Kidney epithelial cell (primary cell): ENCODE measurements around the gene NFASC. TPM values are rescaled to one million over a fixed set of nuclear protein-coding genes. Genes with fewer than 3 reads are reported as not detected.

Source experiments
- DNase-seq: peaks from one replicate; pipeline ENCODE4 v3.0.0-alpha.2; 2010; ENCODE audit warnings: low read depth
- H3K27me3 ChIP-seq: 2 replicates; pipeline ENCODE4 v1.6.0; 2011; ENCODE audit warnings: low read length; ENCODE audit not compliant: control insufficient read depth, insufficient read depth
- H3K36me3 ChIP-seq: 2 replicates; pipeline ENCODE4 v1.5.1; 2011; ENCODE audit warnings: low read length; ENCODE audit not compliant: control insufficient read depth, insufficient read depth
- H3K4me3 ChIP-seq: 2 replicates; pipeline ENCODE4 v1.5.1; 2011; ENCODE audit warnings: low read depth, mild to moderate bottlenecking, control low read depth, low read length
- CTCF ChIP-seq: IDR thresholded peaks from 2 replicates; pipeline ENCODE4 v1.5.1; 2011; ENCODE audit warnings: mild to moderate bottlenecking, moderate library complexity, low read length, control low read depth, inconsistent platforms; ENCODE audit not compliant: insufficient read depth, poor library complexity, severe bottlenecking
- total RNA-seq: library from RNA; depleted of rRNA; stranded (reverse); fragments of >200 nt; gene quantifications from 2 replicates; pipeline ENCODE4 v1.2.3, GENCODE V29; 2015

The NFASC gene
- total RNA-seq, 1 donor from 2014 or later = 1.2 TPM

DNA sequence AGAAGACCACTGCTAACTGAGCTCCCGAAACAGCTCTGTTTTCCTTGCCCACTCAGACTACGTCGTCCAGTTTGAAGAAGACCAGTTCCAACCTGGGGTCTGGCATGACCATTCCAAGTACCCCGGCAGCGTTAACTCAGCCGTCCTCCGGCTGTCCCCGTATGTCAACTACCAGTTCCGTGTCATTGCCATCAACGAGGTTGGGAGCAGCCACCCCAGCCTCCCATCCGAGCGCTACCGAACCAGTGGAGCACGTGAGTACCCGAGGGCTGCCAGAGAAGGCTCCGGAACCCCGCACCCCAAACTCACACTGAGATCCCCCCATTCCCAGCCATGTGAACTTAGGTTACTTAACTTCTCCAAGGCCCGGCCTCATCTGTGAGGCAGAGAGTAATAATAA, 108.6 kb downstream of the NFASC start:
- Histone ChIP-seq H3K4me3 (no peak overlapping the region), H3K36me3 (no peaks in the 10 kb centered on the region), H3K27me3 (peaks cover 21% of the 10 kb centered on the region)
- TF ChIP-seq CTCF = no peak
- no peak for DNase-seq

DNA sequence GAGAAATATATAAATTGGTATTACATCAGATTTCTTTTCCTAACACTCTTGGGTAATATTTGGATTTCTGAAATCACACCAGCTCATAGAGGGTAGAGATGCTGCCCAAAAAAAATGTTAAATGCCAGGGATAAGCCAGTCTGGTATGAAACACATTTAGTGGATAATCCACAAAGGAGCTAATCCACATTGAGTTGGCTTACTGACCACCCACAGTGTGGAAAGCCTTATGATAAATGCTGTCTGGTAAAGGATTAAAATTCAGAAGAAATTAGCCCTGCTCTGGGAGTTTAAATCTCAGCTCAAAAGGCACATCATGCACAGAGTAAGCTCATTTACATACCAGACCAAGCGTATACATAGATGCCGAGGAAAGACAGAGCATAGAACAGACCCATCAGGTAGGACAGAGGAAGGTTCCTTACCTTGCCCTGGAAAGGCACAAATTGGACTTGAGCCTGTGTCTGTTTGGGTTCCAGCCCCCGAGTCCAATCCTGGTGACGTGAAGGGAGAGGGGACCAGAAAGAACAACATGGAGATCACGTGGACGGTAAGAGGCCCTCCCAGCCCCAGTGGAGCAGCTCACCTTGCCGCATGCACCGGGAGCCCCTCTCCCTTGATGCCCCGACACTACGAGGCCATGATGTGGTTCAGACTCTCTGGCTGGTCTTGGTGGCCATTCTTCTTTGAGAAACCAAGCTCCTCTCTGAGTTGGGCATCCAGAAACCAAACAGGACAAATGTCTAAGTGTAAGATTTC, 109.4 kb downstream of the NFASC start:
- peaks cover 21% of the 10 kb centered on the region for H3K27me3 ChIP-seq
- no peak for DNase-seq
- H3K4me3 ChIP-seq = no peak overlapping the region
- no peak for TF ChIP-seq CTCF
- H3K36me3 ChIP-seq = no peaks in the 10 kb centered on the region

DNA sequence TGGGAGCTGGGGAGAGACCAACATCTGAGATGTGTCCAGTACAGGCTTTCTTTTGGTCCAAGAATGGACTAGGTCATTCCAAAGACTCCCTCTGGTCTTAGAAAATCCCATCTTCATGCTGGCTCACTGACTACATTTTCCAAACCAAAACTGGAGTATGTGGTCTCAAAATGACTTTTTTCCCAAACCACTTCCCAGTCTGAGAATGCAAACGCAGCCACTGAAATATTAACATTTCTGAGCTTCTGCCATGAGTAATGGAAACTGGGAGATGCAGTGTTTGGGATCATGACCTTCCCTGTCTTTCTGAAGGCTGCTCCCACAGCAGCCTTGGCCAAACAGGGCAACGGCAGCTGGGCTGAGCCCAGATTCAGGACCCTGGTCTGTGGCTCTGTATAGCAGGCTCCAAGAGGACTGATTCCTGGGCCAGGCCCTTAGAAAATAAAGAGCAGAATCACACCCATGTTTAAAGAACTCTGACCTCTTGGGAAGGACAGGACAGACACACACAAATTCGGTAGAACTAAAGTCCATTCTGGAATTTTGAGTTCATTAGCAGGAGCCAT, 110.3 kb downstream of the NFASC start:
- H3K4me3 ChIP-seq = no peak overlapping the region
- no peak for TF ChIP-seq CTCF
- no peak for DNase-seq
- H3K36me3 ChIP-seq = no peaks in the 10 kb centered on the region
- peaks cover 22% of the 10 kb centered on the region for H3K27me3 ChIP-seq

DNA sequence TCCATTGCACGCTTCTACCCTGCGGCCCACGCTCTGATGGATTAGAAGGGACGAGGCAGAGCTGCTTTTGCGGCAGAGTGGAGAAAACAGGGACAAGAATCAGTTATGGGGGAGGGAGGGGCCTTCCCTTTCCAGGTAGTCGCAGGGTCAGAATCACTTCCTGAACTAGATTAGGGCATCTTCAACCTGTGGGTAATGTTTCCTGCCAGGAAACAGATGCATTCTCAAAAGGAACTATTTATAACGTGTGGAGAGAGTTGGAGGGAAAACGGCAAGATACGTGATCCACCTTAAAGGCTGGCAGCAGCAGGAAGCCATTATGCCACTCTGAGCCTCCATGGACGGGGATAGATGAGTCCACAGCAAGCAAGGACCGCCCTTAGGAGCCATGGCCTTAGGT, 112.5 kb downstream of the NFASC start:
- H3K36me3 ChIP-seq = no peaks in the 10 kb centered on the region
- no peak for TF ChIP-seq CTCF
- H3K4me3 ChIP-seq = no peak overlapping the region
- H3K27me3 ChIP-seq = peaks cover 16% of the 10 kb centered on the region
- no peak for DNase-seq

GRCh38 chr1:204983881-204984280, 113.2 kb downstream of the NFASC start:
- H3K27me3 ChIP-seq = peaks cover 14% of the 10 kb centered on the region
- TF ChIP-seq CTCF = no peak

DNA sequence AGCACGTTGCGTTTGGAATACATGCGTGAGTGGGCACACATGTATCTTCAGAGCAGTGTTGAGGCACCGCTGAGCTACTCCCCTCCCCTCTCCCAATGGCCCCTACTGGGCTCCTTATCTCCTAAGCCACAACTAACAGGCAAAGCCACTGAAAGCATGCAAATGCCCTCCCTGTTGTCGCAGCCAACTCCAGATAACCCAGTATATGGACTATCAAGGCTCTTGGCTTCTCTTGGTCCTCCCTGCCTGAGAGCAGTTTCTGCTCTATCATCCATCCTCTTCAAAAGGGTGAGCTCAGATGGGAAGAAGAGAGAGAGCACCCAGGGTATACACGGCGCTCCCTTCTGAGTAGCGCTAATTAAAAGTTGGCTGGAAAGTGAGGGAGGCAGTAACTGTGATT, 113.8 kb downstream of the NFASC start:
- Histone ChIP-seq H3K27me3 (peaks cover 13% of the 10 kb centered on the region), H3K4me3 (no peak overlapping the region), H3K36me3 (no peaks in the 10 kb centered on the region)
- no peak for TF ChIP-seq CTCF
- DNase-seq = no peak

More at GRCh38 chr1:204983881-204984280, 113.2 kb downstream of the NFASC start:
- DNase-seq = no peak
- no peaks in the 10 kb centered on the region for H3K36me3 ChIP-seq
- H3K4me3 ChIP-seq = no peak overlapping the region
